Epithelial cell of esophagus (primary cell): ENCODE results near the gene KRT85.

ENCODE experiments used
- DNase-seq: peaks from one replicate; pipeline ENCODE4 v3.0.0; 2010; ENCODE audit warnings: low read depth
- H3K4me3 ChIP-seq: 2 replicates; pipeline ENCODE4 v1.5.1; 2011; ENCODE audit warnings: mild to moderate bottlenecking, low read length, control low read depth
- CTCF ChIP-seq: IDR thresholded peaks from 2 replicates; pipeline ENCODE4 v1.5.1; 2011; ENCODE audit warnings: low read depth, mild to moderate bottlenecking, low read length, control low read depth, inconsistent platforms; ENCODE audit not compliant: insufficient read depth; ENCODE audit errors: missing control alignments

The KRT85 gene

GRCh38 chr12:52321418-52321817, 45.9 kb downstream of the KRT85 start:
- DNase-seq, result no peak
- no peak overlapping the region for H3K4me3 ChIP-seq
- no peak for TF ChIP-seq CTCF

GRCh38 chr12:52320784-52321400, 46.4 kb downstream of the KRT85 start, which contains the start of gene KRT83:
TSS of gene KRT83 (minus strand) at chr12:52321398. CDS start at chr12:52321335, 63 bp downstream.
- no peak for TF ChIP-seq CTCF
- no peak for DNase-seq
- H3K4me3 ChIP-seq, result no peak within 1 kb of the TSS

- DNase-seq, result no peak
- H3K4me3 ChIP-seq, result no peak overlapping the region
- peak; percentile 43 for TF ChIP-seq CTCF
Observed at GRCh38 chr12:52319097-52319496, 48.2 kb downstream of the KRT85 start.

GRCh38 chr12:52318241-52318990, 48.9 kb downstream of the KRT85 start:
- no peak overlapping the region for H3K4me3 ChIP-seq
- no peak for DNase-seq
- TF ChIP-seq CTCF, result no peak

GRCh38 chr12:52317468-52318052, 49.7 kb downstream of the KRT85 start:
- no peak for DNase-seq
- no peak for TF ChIP-seq CTCF
- H3K4me3 ChIP-seq, result no peak overlapping the region

GRCh38 chr12:52316701-52317100, 50.6 kb downstream of the KRT85 start:
- no peak for DNase-seq
- no peak overlapping the region for H3K4me3 ChIP-seq
- no peak for TF ChIP-seq CTCF
